GM12878 (cell line): Measurements from ENCODE around the gene GTPBP6. TPM values are rescaled to one million over a fixed set of nuclear protein-coding genes. Genes with fewer than 3 reads are reported as not detected.
A peak's percentile ranks its signal among the peaks of the same experiment; 100 is the strongest.

ENCODE experiments used
- ATAC-seq: fragments of 200-7000 bp; cut with Tn5 transposase; 3 replicates; pipeline ENCODE4 v1.9.1; 2020; ENCODE audit warnings: mild to moderate bottlenecking, moderate library complexity
- BruUV-seq: library from RNA; stranded (reverse); fragments of 400-500 nt; replicated peaks from 2 replicates; lab custom pipeline; 2021; lab: Mats Ljungman, UMichigan
- CTCF ChIA-PET: fragments of 300-600 bp; sonication (Branson Sonifier 250); formaldehyde crosslinking; extraction: SDS; loops from one replicate; lab custom pipeline; 2021; ENCODE audit warnings: inconsistent platforms; lab: Yijun Ruan, JAX
- POLR2A ChIA-PET: fragments of 350-600 bp; formaldehyde crosslinking; extraction: SDS; loops from one replicate; lab custom pipeline; 2021; ENCODE audit warnings: inconsistent platforms; lab: Charles Lee
- RAD21 ChIA-PET: fragments of 300-600 bp; sonication (Branson Sonifier 250); formaldehyde crosslinking; loops from one replicate; lab custom pipeline; 2023; ENCODE audit warnings: antibody characterized with exemption; ENCODE audit not compliant: unreplicated experiment; lab: Charles Lee
- SMC1A ChIA-PET: fragments of 300-600 bp; sonication (Branson Sonifier 250); formaldehyde crosslinking; loops from one replicate; lab custom pipeline; 2023; ENCODE audit not compliant: unreplicated experiment, uncharacterized antibody; lab: Charles Lee
- DNase-seq: peaks from one replicate; pipeline ENCODE4 v3.0.0-alpha.2; 2011; ENCODE audit warnings: low read depth, low spot score
- FAIRE-seq: peaks from 3 replicates; lab custom pipeline; 2011; peaks lifted over from hg19 to GRCh38; lab: Jason Lieb, UNC
- H2AFZ ChIP-seq: 2 replicates; pipeline ENCODE4 v1.6.0; 2011; ENCODE audit warnings: low read depth, low read length, control low read depth; ENCODE audit not compliant: control insufficient read depth
- H3K27ac ChIP-seq: 2 replicates; pipeline ENCODE4 v1.5.1; 2011; ENCODE audit warnings: control low read depth; ENCODE audit not compliant: control insufficient read depth, insufficient read depth
- H3K27me3 ChIP-seq, 2 experiments: replicated peaks in 1 of 2; 2 replicates each; pipeline versions ENCODE4 v1.6.0 to v1.6.1; 2011; ENCODE audit warnings: low read length in 1 of 2; ENCODE audit not compliant: control insufficient read depth in 2 of 2, insufficient read depth in 2 of 2
- H3K36me3 ChIP-seq, 2 experiments: 2 replicates each; pipeline ENCODE4 v1.5.1; 2011; ENCODE audit warnings: low read length in 1 of 2; ENCODE audit not compliant: control insufficient read depth in 2 of 2, insufficient read depth in 2 of 2
- H3K4me1 ChIP-seq: 2 replicates; pipeline ENCODE4 v1.6.1; 2011; ENCODE audit warnings: mild to moderate bottlenecking, low read length, moderate library complexity, mixed read lengths; ENCODE audit not compliant: control insufficient read depth, insufficient read depth
- H3K4me2 ChIP-seq: 2 replicates; pipeline ENCODE4 v1.6.0; 2011; ENCODE audit warnings: control low read depth; ENCODE audit not compliant: control insufficient read depth, insufficient read depth
- H3K4me3 ChIP-seq: fragments of 200-600 bp; sonication (generic); 2 replicates; pipeline ENCODE4 v1.5.1; 2016
- H3K79me2 ChIP-seq: 2 replicates; pipeline ENCODE4 v1.6.0; 2011; ENCODE audit warnings: low read length; ENCODE audit not compliant: control insufficient read depth, insufficient read depth
- H3K9ac ChIP-seq: 2 replicates; pipeline ENCODE4 v1.8.0; 2011; ENCODE audit warnings: low read length, control low read depth, mixed read lengths; ENCODE audit not compliant: control insufficient read depth, insufficient read depth
- H3K9me3 ChIP-seq: replicated peaks from 3 replicates; pipeline ENCODE4 v1.5.1; 2011; ENCODE audit warnings: mild to moderate bottlenecking, low read length; ENCODE audit not compliant: control insufficient read depth, insufficient read depth
- H4K20me1 ChIP-seq: 2 replicates; pipeline ENCODE4 v1.6.0; 2011; ENCODE audit not compliant: control insufficient read depth, insufficient read depth
- KDM1A ChIP-seq: fragments of 200-600 bp; sonication (generic); IDR thresholded peaks from 2 replicates; pipeline ENCODE4 v1.6.1; 2016; ENCODE audit warnings: borderline replicate concordance
- MLLT1 ChIP-seq: fragments of 450-650 bp; IDR thresholded peaks from 2 replicates; pipeline ENCODE4 v1.6.1; 2016; ENCODE audit warnings: mild to moderate bottlenecking
- PAX5 ChIP-seq: IDR thresholded peaks from 2 replicates; pipeline ENCODE4 v1.6.1; 2011; ENCODE audit warnings: low read depth, low read length, borderline replicate concordance
- RELB ChIP-seq: fragments of 450-650 bp; IDR thresholded peaks from 2 replicates; pipeline ENCODE4 v1.6.1; 2017; ENCODE audit warnings: low read depth, mild to moderate bottlenecking, moderate library complexity
- ZBED1 ChIP-seq: IDR thresholded peaks from 2 replicates; pipeline ENCODE4 v1.6.1; 2016; ENCODE audit warnings: borderline replicate concordance
- WGBS: methylation state at CpG from one replicate; pipeline ENCODE4 v1.1.6; 2016; ENCODE audit warnings: low lambda C conversion rate; ENCODE audit not compliant: insufficient replicate concordance, insufficient coverage; ENCODE audit errors: missing lambda C conversion rate; 5-methylcytosine and 5-hydroxymethylcytosine counted together
- in situ Hi-C: fragments of 300-500 bp; cut with MboI; formaldehyde crosslinking; loops from 9 replicates; pipeline ENCODE4 v1.14.3; 2018; ENCODE audit warnings: mixed read lengths
- intact Hi-C: fragments of 100-400 bp; cut with micrococcal nuclease; formaldehyde crosslinking; loops from one replicate; pipeline ENCODE4 v1.14.2; 2022; ENCODE audit not compliant: unreplicated experiment
- polyA plus RNA-seq, 11 experiments: library from polyadenylated mRNA; depleted of rRNA in 4 of 11; unstranded in 6 of 11; stranded (reverse) in 5 of 11; fragments of >200 nt; fragmentation: Nextera tagmentation in 4 of 11; fragmentation: Illumina TruSeq in 1 of 11; extraction: Ambion mirVana in 4 of 11; extraction: Trizol in 1 of 11; gene quantifications; 1 replicate in 1 of 11; 2 replicates in 10 of 11; pipeline versions ENCODE4 v1.2.1 to v1.2.3, GENCODE V29; 2011 to 2016; ENCODE audit warnings: inconsistent platforms in 2 of 11, missing spikeins in 2 of 11, low read depth in 1 of 11
- total RNA-seq, 4 experiments: library from RNA; depleted of rRNA in 3 of 4; stranded (reverse); fragments of >200 nt in 3 of 4; fragmentation: Illumina TruSeq in 1 of 4; extraction: Trizol in 1 of 4; gene quantifications; 2 replicates each; pipeline versions ENCODE4 v1.2.1 to v1.2.3, GENCODE V29; 2013 to 2021

GTPBP6 gene
- total and polyA plus RNA-seq, 10 of the 15 experiments (the other 5 are each of a cell fraction or from before 2014, with no cell fraction given) = 0.31 to 71.0 (median 21.1) TPM

DNA sequence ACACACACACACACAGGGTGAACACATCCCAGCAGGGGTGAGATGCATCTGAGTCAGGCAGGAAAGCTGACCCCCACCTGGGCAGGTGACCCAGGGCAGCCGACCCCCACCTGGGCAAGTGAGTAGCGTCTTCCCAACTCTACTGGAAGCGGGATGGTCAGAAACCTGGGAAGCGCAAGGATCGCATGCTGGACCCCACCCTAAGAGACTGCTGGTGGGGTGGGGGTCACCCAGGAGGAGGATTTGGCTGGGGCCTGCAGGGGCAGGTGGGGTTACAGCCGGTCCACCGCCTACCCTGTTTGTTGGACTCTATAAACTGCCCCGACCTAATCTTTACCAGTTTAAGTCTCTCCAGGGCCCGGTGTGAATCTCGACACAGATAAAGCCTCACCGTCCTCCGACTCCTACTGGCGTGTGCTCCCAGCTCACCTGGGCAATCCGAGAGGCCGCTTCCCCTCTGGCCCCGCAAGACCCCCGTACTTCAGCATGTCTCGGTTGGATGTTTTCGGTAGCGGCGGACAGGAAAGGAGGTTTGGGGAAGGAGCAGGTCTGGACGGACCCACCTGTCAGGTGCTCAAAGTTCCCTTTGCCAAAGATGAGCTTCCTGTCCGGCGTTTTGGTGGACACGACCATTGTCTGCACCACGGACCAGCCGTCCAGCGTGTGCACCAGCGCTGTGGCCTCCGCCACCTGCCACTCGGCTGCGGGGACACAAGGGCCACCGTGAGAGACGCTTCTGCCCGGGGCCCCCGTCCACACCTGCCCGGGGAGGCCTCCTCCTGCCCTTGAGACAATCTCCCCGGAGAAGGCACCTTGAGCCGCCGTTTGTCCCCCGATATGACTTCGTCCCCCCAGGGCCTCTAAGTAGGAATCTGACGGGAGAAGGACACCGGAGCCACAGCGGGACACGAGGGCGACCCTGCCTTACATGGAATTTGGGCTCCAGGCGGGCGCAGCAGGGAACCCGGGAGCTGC is 2.0 kb downstream of the GTPBP6 start:
- no peak for DNase-seq
- CTCF ChIA-PET = no interaction called here
- SMC1A ChIA-PET = no interaction called here
- TSS peak; percentile 46 for BruUV-seq
- H3K4me2 ChIP-seq = 0 out of 2 replicates have a peak overlapping the region, but pooled peaks have one; percentile 4
- H3K79me2 ChIP-seq = peaks cover 14% of the 10 kb centered on the region
- no peaks in the 10 kb centered on the region for H3K9me3 ChIP-seq
- no peak overlapping the region for H3K4me3 ChIP-seq
- H2AFZ ChIP-seq = no peak overlapping the region
- no peak overlapping the region for H3K27ac ChIP-seq
- no peaks in the 10 kb centered on the region for H4K20me1 ChIP-seq
- RAD21 ChIA-PET = no interaction called here
- intact Hi-C loops = loop anchor here (5.0 to 10.0 kb wide), 3 partner anchors 34 to 1136 kb away; partner anchors contain the start of genes ASMTL and PLCXD1
- H3K4me1 ChIP-seq = peaks cover 7% of the 10 kb centered on the region
- no peak for FAIRE-seq
- no peak for ATAC-seq
- POLR2A ChIA-PET = no interaction called here
- no peak overlapping the region for H3K9ac ChIP-seq
- in situ Hi-C loops = no loop called here
- H3K27me3 ChIP-seq = no peaks in the 10 kb centered on the region
- TF ChIP-seq RELB (no peak), KDM1A (no peak), PAX5 (no peak), MLLT1 (peak; percentile 33; the same call in 1 of the 2 replicates), ZBED1 (no peak)
- 97% methylated on average over 50 of the region's 50 CpGs for WGBS
- peaks cover 5 to 14% of the 10 kb centered on the region in 2 experiments; a peak in 3 of 4 replicates for H3K36me3 ChIP-seq
